Measurements from ENCODE around the gene RFLNA. TPM values are rescaled to one million over a fixed set of nuclear protein-coding genes. Genes with fewer than 3 reads are reported as not detected.

RFLNA gene
- polyA plus RNA-seq, 1 donor (not counting 4 experiments of a cell fraction or from before 2014, with no cell fraction given) = 1.1 TPM

DNA sequence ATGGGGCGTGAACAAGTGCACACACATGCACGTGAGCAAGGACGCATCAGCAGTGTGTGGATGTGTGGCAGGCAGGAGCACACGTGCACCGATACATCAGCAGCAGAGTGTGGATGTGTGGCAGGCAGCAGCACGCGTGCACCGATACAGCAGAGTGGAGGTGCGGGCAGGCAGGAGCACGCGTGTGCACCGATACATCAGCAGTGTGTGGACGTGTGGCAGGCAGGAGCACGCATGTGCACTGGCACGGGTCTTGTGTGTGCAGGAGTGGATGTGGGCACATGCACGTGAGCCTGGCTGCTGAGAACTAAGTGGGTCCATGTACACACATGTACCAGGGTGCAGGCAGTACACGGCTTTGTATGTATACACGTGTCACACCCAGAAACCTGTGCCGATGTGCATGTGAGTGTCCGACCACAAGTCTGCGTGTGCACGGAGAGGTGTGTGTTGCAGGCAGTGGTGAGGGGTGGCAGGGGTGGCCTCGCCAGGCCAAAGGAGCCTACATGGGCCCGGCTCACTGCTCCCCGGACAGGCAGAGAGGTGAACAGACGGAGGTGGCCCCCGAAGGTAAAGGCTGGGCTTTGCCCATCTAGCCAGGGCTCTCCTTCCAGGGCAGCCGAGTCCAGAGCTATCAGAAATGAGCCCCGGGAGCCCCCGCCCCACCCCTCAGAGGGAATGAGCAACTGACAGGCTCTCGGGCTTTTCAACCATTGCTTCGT is 53.9 kb downstream of the RFLNA start:
- FAIRE-seq (no peak), DNase-seq (ENCODE audit: low read depth, low spot score) (no peak)
- Histone ChIP-seq H2AFZ (ENCODE audit: control insufficient read depth, low read length) (no peak overlapping the region), H3K4me3 (ENCODE audit: control insufficient read depth in 2 of 3, extremely low read depth in 1 of 3, insufficient read depth in 2 of 3, low read depth in 1 of 3, low read length in 3 of 3) (no peak overlapping the region), H3K27ac (ENCODE audit: control insufficient read depth, insufficient read depth, low read length) (no peak overlapping the region), H4K20me1 (ENCODE audit: control insufficient read depth, extremely low read depth, insufficient read depth, low read length) (no peaks in the 10 kb centered on the region), H3K79me2 (ENCODE audit: control insufficient read depth, insufficient read depth, low read length) (no peaks in the 10 kb centered on the region), H3K36me3 (ENCODE audit: control insufficient read depth in 2 of 2, extremely low read depth in 1 of 2, insufficient read depth in 2 of 2, low read length in 2 of 2) (peaks cover 36 to 48% of the 10 kb centered on the region in 2 experiments), H3K27me3 (ENCODE audit: control insufficient read depth, extremely low read depth, insufficient read depth, low read length) (no peaks in the 10 kb centered on the region), H3K4me2 (ENCODE audit: control insufficient read depth, extremely low read depth, insufficient read depth, low read depth, low read length) (no peak overlapping the region), H3K9ac (ENCODE audit: control insufficient read depth, extremely low read depth, insufficient read depth, low read length) (no peak overlapping the region), H3K9me1 (ENCODE audit: control insufficient read depth, extremely low read depth, insufficient read depth, low read length) (no peaks in the 10 kb centered on the region), H3K9me3 (ENCODE audit: control insufficient read depth, low read depth, low read length) (no peaks in the 10 kb centered on the region), H3K4me1 (ENCODE audit: control insufficient read depth, extremely low read depth, insufficient read depth, low read length) (no peaks in the 10 kb centered on the region)
- dilution Hi-C loops (cut with MboI; ENCODE audit: extremely low pct_ligation_motif_present, low sequenced_read_pairs) = no loop called here
- TF ChIP-seq, protein P1, sequence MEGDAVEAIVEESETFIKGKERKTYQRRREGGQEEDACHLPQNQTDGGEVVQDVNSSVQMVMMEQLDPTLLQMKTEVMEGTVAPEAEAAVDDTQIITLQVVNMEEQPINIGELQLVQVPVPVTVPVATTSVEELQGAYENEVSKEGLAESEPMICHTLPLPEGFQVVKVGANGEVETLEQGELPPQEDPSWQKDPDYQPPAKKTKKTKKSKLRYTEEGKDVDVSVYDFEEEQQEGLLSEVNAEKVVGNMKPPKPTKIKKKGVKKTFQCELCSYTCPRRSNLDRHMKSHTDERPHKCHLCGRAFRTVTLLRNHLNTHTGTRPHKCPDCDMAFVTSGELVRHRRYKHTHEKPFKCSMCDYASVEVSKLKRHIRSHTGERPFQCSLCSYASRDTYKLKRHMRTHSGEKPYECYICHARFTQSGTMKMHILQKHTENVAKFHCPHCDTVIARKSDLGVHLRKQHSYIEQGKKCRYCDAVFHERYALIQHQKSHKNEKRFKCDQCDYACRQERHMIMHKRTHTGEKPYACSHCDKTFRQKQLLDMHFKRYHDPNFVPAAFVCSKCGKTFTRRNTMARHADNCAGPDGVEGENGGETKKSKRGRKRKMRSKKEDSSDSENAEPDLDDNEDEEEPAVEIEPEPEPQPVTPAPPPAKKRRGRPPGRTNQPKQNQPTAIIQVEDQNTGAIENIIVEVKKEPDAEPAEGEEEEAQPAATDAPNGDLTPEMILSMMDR (optimal IDR thresholded peaks at IDR 0.05 in 1 of 3, IDR thresholded peaks at IDR 0.05 in 1 of 3, conservative IDR thresholded peaks at IDR 0.05 in 1 of 3; ENCODE audit: extremely low read depth in 1 of 3, insufficient read depth in 2 of 3, low read length in 3 of 3) = no peak
- no peak for TF ChIP-seq EZH2 (IDR thresholded peaks at IDR 0.05; ENCODE audit: low read length)

DNA sequence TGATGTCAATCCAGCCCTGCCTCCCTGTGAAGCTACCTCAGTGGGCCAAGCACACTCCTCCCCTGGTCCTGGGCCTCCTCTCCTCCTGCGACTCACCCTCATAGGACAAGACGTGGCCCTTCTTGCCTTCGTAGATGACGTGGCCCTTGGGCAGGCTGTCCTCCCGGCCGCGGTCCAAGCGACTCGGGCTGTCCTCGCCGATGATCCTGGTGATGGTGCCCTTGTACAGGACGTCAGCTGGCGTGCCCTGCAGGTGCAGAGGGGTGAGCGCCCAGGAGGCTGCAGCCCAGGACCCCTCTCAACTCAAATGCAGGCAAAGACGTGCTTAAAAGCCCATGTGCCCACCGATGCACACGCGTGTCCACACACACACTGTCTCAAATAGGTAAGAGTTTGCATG is 55.6 kb downstream of the RFLNA start:
- TF ChIP-seq, protein P1 (optimal IDR thresholded peaks at IDR 0.05 in 1 of 3, IDR thresholded peaks at IDR 0.05 in 1 of 3, conservative IDR thresholded peaks at IDR 0.05 in 1 of 3; ENCODE audit: extremely low read depth in 1 of 3, insufficient read depth in 2 of 3, low read length in 3 of 3) = no peak
- TF ChIP-seq EZH2 (IDR thresholded peaks at IDR 0.05; ENCODE audit: low read length) = no peak
- Histone ChIP-seq H3K9me1 (ENCODE audit: control insufficient read depth, extremely low read depth, insufficient read depth, low read length) (no peaks in the 10 kb centered on the region), H3K79me2 (ENCODE audit: control insufficient read depth, insufficient read depth, low read length) (no peaks in the 10 kb centered on the region), H3K27ac (ENCODE audit: control insufficient read depth, insufficient read depth, low read length) (no peak overlapping the region), H3K4me2 (ENCODE audit: control insufficient read depth, extremely low read depth, insufficient read depth, low read depth, low read length) (no peak overlapping the region), H3K9me3 (ENCODE audit: control insufficient read depth, low read depth, low read length) (no peaks in the 10 kb centered on the region), H4K20me1 (ENCODE audit: control insufficient read depth, extremely low read depth, insufficient read depth, low read length) (no peaks in the 10 kb centered on the region), H3K27me3 (ENCODE audit: control insufficient read depth, extremely low read depth, insufficient read depth, low read length) (no peaks in the 10 kb centered on the region), H3K9ac (ENCODE audit: control insufficient read depth, extremely low read depth, insufficient read depth, low read length) (no peak overlapping the region), H3K36me3 (ENCODE audit: control insufficient read depth in 2 of 2, extremely low read depth in 1 of 2, insufficient read depth in 2 of 2, low read length in 2 of 2) (peaks cover 42 to 52% of the 10 kb centered on the region in 2 experiments), H3K4me3 (ENCODE audit: control insufficient read depth in 2 of 3, extremely low read depth in 1 of 3, insufficient read depth in 2 of 3, low read depth in 1 of 3, low read length in 3 of 3) (no peak overlapping the region), H2AFZ (ENCODE audit: control insufficient read depth, low read length) (no peak overlapping the region), H3K4me1 (ENCODE audit: control insufficient read depth, extremely low read depth, insufficient read depth, low read length) (no peaks in the 10 kb centered on the region)
- DNase-seq (ENCODE audit: low read depth, low spot score) (no peak), FAIRE-seq (no peak)
- dilution Hi-C loops (cut with MboI; ENCODE audit: extremely low pct_ligation_motif_present, low sequenced_read_pairs) = no loop called here
